ENCODE data around the gene ALAS1. TPM values are rescaled to one million over a fixed set of nuclear protein-coding genes. Genes with fewer than 3 reads are reported as not detected.

Gene ALAS1
- total and polyA plus RNA-seq, 2 of the 13 experiments (the other 11 are each of a cell fraction or from before 2014, with no cell fraction given): 36.0 to 43.2 TPM

GRCh38 chr3:52243791-52244628 lies 46.0 kb downstream of the ALAS1 start:
- intact Hi-C loops (cut with micrococcal nuclease; ENCODE audit: unreplicated experiment): no loop called here
- H3K4me2 ChIP-seq (ENCODE audit: low read depth, low read length): no peak overlapping the region
- H3K4me3 ChIP-seq (replicated peaks in 1 of 3; ENCODE audit: insufficient read depth in 1 of 3, low read depth in 2 of 3, low read length in 3 of 3): no peak overlapping the region
- no peak overlapping the region for H2AFZ ChIP-seq (ENCODE audit: low read length)
- H3K36me3 ChIP-seq (replicated peaks in 1 of 2; ENCODE audit: control insufficient read depth in 1 of 2, insufficient read depth in 2 of 2, low read length in 2 of 2): no peaks in the 10 kb centered on the region; a peak in 1 of 5 replicates
- FAIRE-seq: no peak
- H3K4me1 ChIP-seq (ENCODE audit: insufficient read depth, low read length): peaks cover 54% of the 10 kb centered on the region
- DNase-seq (ENCODE audit: low spot score): no peak
- H3K79me2 ChIP-seq (ENCODE audit: insufficient read depth, low read length): peaks cover 4% of the 10 kb centered on the region
- 70% methylated on average over 9 of the region's 9 CpGs for WGBS (ENCODE audit: low lambda C conversion rate)
- no peak overlapping the region for H3K9ac ChIP-seq (ENCODE audit: insufficient read depth, low read depth, low read length)
- TF ChIP-seq PRPF4 (IDR thresholded peaks at IDR 0.05; ENCODE audit: low read depth, low read length, poor library complexity, severe bottlenecking) (no peak), FOXK2 (IDR thresholded peaks at IDR 0.05) (no peak), NFRKB (IDR thresholded peaks at IDR 0.05) (no peak), ZNF138 (CRISPR knock-in tag; IDR thresholded peaks at IDR 0.05; ENCODE audit: low read depth) (no peak), ZSCAN20 (CRISPR knock-in tag; IDR thresholded peaks at IDR 0.05; ENCODE audit: borderline replicate concordance) (no peak), HIC2 (CRISPR knock-in tag; IDR thresholded peaks at IDR 0.05; ENCODE audit: low read depth) (no peak), ZBTB2 (CRISPR knock-in tag; IDR thresholded peaks at IDR 0.05; ENCODE audit: low read depth) (no peak), EHMT2 (IDR thresholded peaks at IDR 0.05; ENCODE audit: borderline replicate concordance, low read depth, low read length) (no peak), GFI1 (CRISPR knock-in tag; IDR thresholded peaks at IDR 0.05; ENCODE audit: borderline replicate concordance) (no peak)
- TF ChIP-seq, protein P1, sequence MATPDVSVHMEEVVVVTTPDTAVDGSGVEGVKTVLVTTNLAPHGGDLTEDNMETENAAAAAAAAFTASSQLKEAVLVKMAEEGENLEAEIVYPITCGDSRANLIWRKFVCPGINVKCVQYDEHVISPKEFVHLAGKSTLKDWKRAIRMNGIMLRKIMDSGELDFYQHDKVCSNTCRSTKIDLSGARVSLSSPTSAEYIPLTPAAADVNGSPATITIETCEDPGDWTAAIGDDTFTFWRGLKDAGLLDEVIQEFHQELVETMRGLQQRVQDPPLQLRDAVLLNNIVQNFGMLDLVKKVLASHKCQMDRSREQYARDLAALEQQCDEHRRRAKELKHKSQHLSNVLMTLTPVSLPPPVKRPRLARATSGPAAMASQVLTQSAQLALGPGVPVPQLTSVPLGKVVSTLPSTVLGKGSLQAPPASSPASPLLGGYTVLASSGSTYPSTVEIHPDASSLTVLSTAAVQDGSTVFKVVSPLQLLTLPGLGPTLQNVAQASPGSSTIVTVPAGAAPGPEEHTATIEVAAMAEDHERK (CRISPR knock-in tag; IDR thresholded peaks at IDR 0.05; ENCODE audit: low read depth): no peak
- ChIA-PET POLR2A (no interaction called here), CTCF (ENCODE audit: low intra/inter-chr PET ratio, low total read pairs) (no interaction called here)
- H3K9me3 ChIP-seq (ENCODE audit: low read length): no peaks in the 10 kb centered on the region
- in situ Hi-C loops (cut with HindIII; ENCODE audit: extremely low pct_ligation_motif_present, low pct_unique_long_range_greater_than_20kb): no loop called here
- no peak for ATAC-seq
- BruUV-seq (replicated peaks): no TSS peak
- H4K20me1 ChIP-seq (ENCODE audit: insufficient read depth, low read length): no peaks in the 10 kb centered on the region
- no peak overlapping the region for H3K27ac ChIP-seq (ENCODE audit: extremely low read length, insufficient read depth, low read length)
- H3K27me3 ChIP-seq (ENCODE audit: control insufficient read depth in 1 of 2, insufficient read depth in 2 of 2, low read length in 2 of 2): no peaks in the 10 kb centered on the region

Measured in HepG2 (cell line).